ENCODE results near the gene REST.
"Not testable (repeated sequence)": the region's sequence is repeated elsewhere in the genome, so short reads cannot be mapped to it uniquely, and the experiment has no call there.

The REST gene, protein sequence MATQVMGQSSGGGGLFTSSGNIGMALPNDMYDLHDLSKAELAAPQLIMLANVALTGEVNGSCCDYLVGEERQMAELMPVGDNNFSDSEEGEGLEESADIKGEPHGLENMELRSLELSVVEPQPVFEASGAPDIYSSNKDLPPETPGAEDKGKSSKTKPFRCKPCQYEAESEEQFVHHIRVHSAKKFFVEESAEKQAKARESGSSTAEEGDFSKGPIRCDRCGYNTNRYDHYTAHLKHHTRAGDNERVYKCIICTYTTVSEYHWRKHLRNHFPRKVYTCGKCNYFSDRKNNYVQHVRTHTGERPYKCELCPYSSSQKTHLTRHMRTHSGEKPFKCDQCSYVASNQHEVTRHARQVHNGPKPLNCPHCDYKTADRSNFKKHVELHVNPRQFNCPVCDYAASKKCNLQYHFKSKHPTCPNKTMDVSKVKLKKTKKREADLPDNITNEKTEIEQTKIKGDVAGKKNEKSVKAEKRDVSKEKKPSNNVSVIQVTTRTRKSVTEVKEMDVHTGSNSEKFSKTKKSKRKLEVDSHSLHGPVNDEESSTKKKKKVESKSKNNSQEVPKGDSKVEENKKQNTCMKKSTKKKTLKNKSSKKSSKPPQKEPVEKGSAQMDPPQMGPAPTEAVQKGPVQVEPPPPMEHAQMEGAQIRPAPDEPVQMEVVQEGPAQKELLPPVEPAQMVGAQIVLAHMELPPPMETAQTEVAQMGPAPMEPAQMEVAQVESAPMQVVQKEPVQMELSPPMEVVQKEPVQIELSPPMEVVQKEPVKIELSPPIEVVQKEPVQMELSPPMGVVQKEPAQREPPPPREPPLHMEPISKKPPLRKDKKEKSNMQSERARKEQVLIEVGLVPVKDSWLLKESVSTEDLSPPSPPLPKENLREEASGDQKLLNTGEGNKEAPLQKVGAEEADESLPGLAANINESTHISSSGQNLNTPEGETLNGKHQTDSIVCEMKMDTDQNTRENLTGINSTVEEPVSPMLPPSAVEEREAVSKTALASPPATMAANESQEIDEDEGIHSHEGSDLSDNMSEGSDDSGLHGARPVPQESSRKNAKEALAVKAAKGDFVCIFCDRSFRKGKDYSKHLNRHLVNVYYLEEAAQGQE

DNA sequence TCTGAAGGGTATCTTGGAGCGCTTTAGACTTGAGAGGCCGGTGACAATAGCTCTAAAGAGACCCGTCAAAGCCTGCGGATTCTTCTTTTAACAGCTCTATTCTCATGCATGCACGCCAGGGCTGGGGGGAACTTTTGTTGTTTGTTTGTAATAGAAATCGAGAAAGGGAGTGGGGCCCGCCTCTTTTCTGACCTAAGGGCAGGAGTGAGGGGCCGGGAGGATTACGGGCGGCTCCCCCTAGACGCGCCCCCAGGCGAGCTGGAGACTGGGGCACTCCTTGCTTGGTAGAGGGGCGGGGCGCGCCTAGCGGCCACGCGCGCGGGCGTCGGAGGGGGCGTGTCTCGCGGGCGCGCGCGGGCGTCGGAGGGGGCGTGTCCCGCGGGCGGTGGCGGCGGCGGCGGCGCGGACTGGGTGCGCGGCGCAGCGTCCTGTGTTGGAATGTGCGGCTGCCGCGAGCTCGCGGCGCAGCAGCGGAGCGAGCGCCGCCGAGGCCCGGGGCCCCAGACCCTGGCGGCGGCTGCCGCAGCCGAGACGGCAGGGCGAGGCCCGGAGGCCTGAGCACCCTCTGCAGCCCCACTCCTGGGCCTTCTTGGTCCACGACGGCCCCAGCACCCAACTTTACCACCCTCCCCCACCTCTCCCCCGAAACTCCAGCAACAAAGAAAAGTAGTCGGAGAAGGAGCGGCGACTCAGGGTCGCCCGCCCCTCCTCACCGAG lies at the start of gene REST:
Gene REST (plus strand): TSS at position 412 of the 717 bp plus-strand sequence. CDS start 2,739 bp downstream, outside the sequence.
- DNase-seq (ENCODE audit: low spot score): peak; percentile 92

DNA sequence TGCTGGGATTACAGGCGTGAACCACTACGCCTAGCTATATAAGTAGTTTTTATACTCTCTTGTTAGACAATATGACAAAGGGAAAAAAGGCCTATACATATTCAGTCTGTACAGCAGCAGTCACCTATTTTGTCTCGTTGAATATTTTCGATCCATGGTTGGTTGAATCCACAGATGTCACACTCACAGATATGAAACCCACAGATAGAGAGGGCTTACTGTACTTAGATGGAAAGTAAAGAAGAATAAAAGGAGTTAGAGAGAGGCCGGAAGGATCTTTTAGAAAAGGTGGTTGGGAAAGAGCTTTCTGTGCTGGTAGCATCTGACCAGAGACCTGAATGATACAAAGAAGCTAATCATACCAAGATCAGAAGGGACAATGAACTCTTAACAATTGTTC lies 47.9 kb upstream of the REST start:
- DNase-seq (ENCODE audit: low spot score): no peak

DNA sequence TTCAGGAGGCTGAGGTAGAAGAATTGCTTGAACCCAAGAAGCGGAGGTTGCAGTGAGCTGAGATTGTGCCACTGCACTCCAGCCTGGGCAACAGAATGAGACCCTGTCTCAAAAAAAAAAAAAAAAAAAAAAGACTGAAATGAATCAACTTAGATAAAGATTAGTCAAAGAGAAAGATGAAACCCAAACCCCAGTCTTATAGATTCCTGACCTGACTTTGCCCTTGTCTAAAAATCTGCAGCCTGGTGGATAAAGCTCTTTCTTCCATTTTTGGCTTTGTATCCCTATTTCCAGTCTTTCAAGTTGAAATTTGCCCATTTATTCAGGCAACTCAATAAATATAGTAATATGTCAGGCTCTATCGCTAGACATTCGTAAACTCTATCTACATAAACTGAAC lies 46.9 kb upstream of the REST start:
- no peak for DNase-seq (ENCODE audit: low spot score)

DNA sequence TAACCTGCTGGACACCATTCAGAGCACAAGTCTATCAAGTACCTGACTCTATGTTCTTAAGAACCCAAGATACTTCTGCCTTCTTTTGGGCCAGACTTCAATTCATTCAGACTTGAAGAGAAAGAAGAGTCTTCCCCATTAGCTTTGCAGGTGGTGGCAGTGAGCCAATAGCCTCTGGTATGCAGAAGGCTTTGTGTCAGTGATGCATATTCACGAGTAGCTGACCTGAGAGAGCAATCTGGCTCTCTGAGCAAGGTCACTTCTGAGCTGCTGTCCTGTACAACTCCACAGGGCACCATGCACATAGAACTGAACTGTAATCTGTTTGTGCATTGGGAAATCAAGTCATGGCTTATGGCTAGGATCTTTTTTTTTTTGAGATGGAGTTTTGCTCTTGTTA lies 46.3 kb upstream of the REST start:
- no peak for DNase-seq (ENCODE audit: low spot score)

DNA sequence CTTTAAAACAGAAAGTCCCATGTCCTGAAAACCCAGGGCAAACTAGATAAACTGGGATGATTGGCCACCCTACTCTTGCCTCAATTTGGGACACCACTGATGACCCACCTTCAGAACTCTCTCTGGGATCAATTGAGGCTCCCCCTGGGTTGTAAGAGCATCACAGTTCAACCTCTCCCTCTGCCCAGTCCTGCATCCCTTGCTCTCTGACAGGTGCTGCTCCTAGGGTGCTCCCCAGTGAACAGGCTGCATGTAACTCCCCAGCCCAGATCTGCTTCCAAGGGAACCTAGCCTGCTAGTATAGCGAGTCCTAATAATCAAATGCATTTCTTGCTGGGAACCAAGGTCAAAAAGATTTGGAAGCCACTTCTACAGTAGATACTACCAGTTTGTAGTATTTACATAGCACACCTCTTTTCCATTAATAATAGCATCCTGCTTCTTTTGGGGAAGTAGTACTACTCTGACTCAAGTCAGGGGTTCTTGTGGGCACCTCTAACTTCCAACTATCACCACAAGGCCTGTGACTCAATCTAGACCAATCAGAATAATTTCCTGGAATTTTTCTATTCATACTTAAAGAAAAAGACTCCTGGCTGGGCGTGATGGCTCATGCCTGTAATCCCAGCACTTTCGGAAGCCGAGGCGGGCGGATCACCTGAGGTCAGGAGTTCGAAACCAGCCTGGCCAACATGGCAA lies 44.1 kb upstream of the REST start:
- no peak for DNase-seq (ENCODE audit: low spot score)

DNA sequence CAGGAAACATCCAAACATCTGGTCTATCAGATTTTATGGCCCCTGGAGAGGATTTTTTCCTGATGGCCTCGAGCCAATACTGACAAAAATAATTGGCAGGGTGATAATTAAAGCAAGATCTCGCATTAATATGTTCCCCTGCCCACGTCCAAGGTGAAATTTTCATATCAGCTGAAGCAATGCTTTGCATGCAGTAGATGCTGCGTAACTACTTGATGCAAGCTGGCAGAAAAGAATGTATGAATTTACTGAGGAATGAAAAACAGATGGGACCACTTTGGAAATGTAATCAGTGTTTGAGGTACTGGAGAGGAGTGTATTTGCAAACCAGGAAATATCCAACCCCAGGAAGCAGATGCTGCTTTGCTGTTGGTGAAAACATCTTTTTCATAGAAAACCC lies 36.8 kb upstream of the REST start:
- DNase-seq (ENCODE audit: low spot score): peak; percentile 55

DNA sequence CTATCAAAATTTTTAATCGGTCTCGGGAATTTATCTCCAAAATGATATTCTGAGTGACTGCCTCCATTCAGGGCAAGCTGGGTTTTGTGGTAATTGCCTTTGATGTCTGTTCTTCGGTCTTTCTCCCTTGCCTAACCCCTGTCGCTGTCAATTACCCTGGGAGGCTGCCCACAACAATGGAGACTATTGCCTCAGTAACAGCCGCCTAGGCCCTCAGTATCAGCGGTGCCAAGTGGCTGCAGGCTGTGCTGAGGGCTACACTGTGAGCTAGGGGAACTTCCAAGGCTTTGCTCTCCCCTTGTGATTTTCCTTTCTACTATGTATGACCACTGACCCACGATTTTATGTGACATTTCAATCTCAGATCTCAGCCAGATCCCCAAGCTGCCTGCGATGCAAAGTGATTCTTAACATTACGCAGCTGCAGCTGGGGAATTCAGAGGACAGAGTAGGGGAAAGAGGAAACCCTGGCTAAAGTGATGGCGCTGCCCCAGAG lies 36.3 kb upstream of the REST start:
- DNase-seq (ENCODE audit: low spot score): no peak

DNA sequence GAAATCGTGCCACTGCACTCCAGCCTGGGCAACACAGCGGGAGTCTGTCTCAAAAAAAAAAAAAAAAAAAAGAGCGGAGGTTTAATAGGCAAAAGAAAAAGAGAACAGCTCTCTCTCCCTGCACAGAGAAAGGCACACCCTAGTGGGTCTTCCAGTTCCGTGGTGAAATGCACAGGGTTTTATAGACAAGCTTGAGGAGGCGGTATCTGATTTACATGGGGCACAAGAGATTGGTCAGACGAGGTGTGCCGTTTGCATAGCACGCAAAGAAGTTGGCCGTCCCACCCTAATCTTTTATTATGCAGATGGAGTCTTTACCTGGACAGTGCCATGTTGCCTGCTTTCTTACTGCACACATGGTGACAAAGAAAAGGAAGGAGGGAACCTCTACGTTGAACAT lies 33.5 kb upstream of the REST start:
- DNase-seq (ENCODE audit: low spot score): no peak

DNA sequence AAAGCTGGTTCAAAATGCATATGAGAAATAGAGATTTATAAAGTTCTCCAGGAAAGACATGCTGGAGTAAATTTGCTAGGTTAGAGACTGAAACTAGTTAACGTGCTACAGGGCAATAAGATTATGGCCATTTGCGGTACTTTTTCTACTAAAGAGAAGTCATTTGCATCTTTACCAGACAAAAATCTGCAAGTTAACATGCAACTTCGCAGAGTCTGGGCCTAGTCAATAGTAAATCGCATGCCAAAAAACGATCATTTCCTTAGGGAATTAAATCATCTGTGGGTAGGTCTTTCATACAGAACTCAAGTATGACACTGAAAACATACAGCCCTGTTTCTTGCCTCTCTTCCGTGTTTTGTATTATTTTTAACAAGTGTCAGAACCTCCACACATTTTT lies 32.8 kb upstream of the REST start:
- DNase-seq (ENCODE audit: low spot score): no peak

DNA sequence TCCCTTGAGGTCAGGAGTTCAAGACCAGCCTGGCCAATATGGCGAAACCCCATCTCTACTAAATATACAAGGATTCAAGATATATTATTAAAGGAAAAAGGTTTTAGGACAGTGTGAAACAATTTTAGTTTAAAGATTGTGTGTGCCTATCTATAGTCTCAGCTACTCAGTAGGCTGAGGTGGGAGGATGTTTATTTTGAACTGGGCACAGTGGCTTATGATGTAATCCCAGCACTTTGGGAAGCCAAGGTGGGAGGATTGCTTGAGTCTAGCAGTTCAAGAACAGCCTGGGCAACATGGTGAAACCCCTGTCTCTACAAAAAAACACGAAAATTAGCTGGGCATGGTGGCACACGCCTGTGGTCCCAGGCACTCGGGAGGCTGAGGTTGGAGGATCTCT lies 31.4 kb upstream of the REST start:
- DNase-seq (ENCODE audit: low spot score): no peak

DNA sequence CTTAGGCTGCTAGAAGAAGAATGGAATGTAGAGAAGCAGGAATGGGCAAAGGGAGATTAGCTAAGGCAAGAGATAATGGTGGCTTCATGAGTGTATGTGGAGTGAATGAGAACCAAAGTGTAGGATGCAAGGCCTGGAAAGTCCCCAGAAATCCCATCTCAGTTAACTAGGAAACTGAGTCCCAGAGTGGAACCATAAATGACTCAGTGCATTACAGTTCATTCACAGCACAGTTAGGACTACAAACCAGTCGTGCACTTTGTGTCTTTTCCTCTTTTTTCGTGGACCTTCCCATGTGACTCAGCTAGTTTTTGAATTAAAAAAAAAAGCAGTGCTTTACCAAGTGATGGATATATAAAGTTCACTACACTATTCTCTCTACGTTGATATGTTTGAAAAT lies 27.7 kb upstream of the REST start:
- no peak for DNase-seq (ENCODE audit: low spot score)

DNA sequence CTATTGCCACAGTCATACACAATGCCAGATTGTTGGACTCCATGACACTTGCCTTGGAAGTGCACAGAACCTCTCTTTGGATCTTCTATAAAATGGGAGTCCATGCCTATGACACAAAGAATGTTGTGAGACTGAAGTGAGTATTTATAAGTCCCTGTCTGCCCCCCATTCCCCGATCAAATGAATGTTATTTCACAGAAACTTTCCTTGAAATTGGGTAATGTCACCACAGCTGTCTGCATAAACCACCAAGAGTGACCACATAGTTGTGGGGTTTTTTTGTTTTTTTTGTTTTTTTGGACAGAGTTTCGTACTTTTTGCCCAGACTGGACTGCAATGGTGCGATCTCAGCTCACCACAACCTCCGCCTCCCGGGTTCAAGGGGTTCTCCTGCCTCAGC lies 27.1 kb upstream of the REST start:
- no peak for DNase-seq (ENCODE audit: low spot score)

DNA sequence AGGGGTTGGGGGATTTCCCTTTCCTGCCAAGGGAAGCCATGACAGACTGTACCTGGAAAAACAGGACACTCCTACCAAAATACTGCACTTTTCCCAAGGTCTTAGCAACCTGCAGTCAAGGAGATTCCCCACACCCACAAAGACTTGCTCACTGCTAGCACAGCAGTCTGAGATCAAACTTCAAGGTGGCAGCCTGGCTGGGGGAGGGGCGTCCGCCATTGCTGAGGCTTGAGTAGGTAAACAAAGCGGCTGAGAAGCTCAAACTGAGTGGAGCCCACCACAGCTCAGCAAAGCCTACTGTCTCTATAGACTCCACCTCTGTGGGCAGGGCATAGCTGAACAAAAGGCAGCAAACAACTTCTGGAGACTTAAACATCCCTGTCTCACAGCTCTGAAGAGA lies 23.2 kb upstream of the REST start:
- not testable (repeated sequence) for DNase-seq (ENCODE audit: low spot score)

DNA sequence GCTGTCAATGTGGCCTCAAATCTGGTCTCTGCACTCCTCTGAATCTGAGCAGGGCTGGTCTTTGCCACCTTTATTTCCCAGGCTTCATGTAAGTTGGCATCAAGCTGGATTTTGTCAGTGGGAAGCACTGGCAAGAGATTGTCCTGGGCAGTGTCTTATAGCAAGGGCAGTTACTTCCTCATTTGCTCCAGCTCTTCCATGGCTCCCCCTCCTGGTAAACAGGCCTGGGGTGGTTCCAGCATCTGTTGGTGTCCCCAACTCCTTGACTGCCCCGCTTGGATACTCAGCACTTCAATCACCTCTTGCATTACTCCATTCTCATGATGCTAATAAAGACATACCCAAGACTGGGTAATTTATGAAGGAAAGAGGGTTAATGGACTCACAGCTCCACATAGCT lies 15.0 kb upstream of the REST start:
- no peak for DNase-seq (ENCODE audit: low spot score)

DNA sequence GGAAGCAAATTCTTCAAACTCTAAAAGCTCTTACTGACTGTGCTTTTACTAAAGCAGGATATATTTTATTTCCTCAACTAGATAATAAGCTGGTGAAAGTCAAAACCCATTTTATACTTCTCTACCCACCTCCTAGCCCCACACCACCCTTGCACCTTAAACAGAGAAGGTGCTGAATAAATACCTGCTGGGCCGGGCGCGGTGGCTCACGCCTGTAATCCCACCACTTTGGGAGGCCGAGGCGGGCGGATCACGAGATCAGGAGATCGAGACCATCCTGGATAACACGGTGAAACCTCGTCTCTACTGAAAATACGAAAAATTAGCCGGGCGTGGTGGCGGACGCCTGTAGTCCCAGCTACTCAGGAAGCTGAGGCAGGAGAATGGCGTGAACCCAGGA lies 9.9 kb upstream of the REST start:
- DNase-seq (ENCODE audit: low spot score): not testable (repeated sequence)

DNA sequence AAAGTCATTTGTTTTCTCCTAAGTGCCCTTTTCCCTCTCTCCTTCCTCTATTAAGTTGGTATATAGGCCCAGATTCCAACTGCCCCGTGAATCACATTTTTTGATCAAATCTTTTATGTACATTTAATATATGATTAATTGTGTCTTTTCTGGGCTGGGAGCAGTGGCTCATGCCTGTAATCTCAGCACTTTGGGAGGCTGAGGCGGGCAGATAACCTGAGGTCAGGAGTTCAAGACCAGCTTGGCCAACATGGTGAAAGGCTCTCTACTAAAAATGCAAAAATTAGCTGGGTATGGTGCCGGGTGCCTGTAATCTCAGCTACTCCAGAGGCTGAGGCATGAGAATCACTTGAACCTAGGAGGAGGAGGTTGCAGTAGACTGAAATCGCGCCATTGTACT lies 7.5 kb upstream of the REST start:
- DNase-seq (ENCODE audit: low spot score): not testable (repeated sequence)

DNA sequence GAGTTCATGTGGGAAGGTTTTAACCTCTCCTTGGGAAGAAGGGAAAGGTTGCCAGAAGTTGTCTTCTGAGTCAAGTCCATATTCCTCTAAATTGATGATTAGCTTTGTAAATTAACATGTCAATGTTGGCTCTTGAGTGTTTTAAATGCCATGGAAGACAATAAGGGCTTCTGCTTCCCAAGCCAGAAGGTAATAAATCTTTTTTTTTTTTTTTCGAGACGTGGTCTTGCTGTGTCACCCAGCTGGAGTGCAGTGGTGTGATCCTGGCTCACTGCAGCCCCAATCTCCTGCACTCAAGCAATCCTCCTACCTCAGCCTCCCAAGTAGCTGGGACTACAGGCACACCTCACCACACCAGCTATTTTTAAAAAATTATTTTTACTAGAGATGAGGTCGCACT lies 5.0 kb upstream of the REST start:
- DNase-seq (ENCODE audit: low spot score): no peak

DNA sequence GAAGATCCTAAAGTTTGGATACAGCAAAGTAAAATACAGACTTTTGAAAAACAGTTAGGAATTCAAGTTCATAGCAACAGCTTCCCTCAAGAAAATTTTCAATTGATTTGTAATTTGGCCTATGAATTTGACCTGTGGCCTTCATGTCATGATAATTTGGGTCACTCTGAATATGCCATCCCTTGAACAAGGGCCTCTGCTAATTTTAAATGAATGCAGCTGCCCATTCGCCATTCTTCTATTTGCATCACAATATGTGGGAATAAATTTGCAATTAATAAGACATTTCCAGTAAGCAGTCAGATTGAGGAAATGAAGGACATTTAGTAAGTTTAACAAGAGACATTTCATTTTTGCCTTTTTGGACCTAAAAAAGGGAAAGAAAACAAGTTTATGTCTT lies 1.9 kb upstream of the REST start:
- no peak for DNase-seq (ENCODE audit: low spot score)

DNA sequence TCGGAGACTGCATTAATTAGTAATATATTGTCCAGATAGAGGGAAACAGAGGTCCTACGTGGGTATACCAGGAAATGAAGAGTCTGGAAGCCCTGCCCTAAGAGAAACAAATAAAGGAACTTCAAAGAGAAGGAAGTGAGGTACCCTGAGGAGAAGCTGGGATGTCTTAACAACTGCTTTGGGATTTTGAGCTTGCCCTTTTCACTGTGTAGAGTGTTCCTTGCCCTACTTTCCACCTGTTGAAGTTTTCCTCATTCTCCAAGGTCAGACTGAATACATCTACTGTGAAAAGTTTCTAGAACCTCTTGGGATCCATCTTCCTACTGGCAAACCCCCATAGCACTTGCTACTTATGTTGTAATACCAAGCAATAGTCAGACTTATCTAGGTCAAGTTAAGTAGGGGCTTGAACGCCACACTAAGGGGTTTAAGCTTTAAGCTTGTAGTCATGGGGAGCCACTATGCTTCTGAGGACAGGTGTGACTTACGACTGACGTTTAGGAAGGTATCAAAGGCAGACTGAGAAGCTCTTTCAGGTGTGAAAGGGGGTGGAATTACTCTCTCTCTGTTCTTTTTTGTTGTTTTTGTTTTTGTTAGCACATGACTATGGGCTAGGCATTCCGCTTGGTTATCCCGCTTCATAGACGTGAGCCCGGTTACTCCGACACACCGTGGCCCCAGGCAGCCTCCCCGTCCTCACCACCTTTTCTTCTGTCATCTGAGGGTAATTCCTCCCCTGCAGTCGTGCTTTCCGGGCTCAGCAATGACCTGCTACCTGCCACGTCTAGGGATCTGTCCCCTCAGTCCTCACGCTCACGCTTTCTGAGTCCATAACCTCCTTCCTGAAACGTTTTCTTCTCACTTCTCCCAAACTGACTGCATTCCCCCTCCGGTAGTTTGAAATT lies 959 bp upstream of the REST start:
- no peak for DNase-seq (ENCODE audit: low spot score)
